ENCODE results near the gene TXNL4A.

GRCh38 chr18:79980585-79980984, 7.8 kb downstream of the TXNL4A start:
- no peak for TF ChIP-seq TAF1 (IDR thresholded peaks at IDR 0.05; ENCODE audit: low read depth)
- no peak for TF ChIP-seq REST (IDR thresholded peaks at IDR 0.05; ENCODE audit: low read depth)
- no peak for TF ChIP-seq EP300 (IDR thresholded peaks at IDR 0.05; ENCODE audit: borderline replicate concordance)
- TF ChIP-seq YY1 (IDR thresholded peaks at IDR 0.05; ENCODE audit: low read depth): no peak

Measured in Ishikawa (cell line).